Activated naive CD4-positive, alpha-beta T cell treated with Interleukin-2 at 50 U/mL for 16 hours (primary cell): ENCODE results near the gene TOMM70.

Experiments
- DNase-seq: peaks from one replicate; pipeline ENCODE4 v3.0.0-alpha.2; 2020

Gene TOMM70

DNA sequence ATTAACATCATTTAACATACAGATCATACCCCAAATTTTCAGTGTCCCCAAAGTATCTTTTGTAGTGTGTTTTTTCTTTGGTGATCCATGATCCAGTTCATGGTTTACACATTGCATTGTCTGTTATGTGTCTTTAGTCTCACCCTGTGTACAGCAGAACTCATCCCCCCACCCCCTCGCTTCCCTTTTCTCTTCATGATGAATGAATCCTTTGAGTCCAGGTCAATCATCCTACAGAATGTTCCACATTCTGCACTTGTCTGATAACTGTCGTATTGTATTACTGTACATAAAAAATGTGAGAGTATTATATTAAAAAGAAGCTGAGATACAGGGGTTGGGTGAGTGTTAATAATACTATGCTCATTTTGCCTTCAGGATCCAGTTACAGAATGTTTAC lies 80.9 kb downstream of the TOMM70 start:
- no peak for DNase-seq

DNA sequence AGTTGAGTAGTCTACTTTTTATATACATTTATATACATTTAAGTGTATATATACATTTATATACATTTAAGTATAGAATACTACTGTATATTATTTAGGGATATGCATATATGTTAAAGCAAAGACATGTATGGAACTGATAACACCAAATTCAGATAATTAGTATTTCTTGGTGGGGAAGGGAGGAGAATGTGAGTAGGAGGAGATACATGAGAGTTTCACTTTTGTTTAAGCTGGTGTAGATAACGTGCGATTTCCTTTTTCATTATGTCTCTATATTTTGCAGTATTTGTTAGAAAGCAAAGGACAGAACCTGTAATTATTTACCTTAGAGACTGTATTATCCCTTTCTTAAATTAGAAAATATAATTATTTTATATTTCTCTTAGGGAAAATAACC lies 83.0 kb downstream of the TOMM70 start:
- DNase-seq: no peak

GRCh38 chr3:100316641-100317069 lies 84.2 kb downstream of the TOMM70 start:
- peak; percentile 21 for DNase-seq
